Measurements from ENCODE around the gene NOVA2. TPM values are rescaled to one million over a fixed set of nuclear protein-coding genes. Genes with fewer than 3 reads are reported as not detected.

Gene NOVA2
- total and polyA plus RNA-seq, 2 donors (not counting 3 experiments of a cell fraction or from before 2014, with no cell fraction given): 5.6 to 34.2 TPM

GRCh38 chr19:45968626-45969025 is 5.0 kb downstream of the NOVA2 start:
- H3K4me3 ChIP-seq (replicated peaks in 1 of 3; ENCODE audit: insufficient read depth in 1 of 3, low read depth in 1 of 3, low read length in 3 of 3): no peak overlapping the region
- ChIA-PET POLR2A (no interaction called here), CTCF (interaction anchor here (1.1 kb wide), 1 partner anchor 12 kb away, joined by 4 read pairs; no protein-coding TSS in a partner anchor)
- H3K27ac ChIP-seq (ENCODE audit: insufficient read depth, low read depth, low read length): no peak overlapping the region
- no peaks in the 10 kb centered on the region for H3K27me3 ChIP-seq (ENCODE audit: control insufficient read depth in 2 of 2, insufficient read depth in 2 of 2, low read length in 2 of 2)
- H3K79me2 ChIP-seq (ENCODE audit: control insufficient read depth, insufficient read depth, low read length): peaks cover 9% of the 10 kb centered on the region
- H3K9ac ChIP-seq (replicated peaks; ENCODE audit: extremely low read depth, insufficient read depth, low read length): no peak overlapping the region
- DNase-seq (ENCODE audit: low read depth, low spot score) (no peak), FAIRE-seq (no peak)
- intact Hi-C loops (cut with micrococcal nuclease): no loop called here
- no peaks in the 10 kb centered on the region for H3K9me1 ChIP-seq (replicated peaks; ENCODE audit: control insufficient read depth, extremely low read depth, insufficient read depth, low read length)
- H3K36me3 ChIP-seq (ENCODE audit: control insufficient read depth in 2 of 2, extremely low read depth in 1 of 2, insufficient read depth in 2 of 2, low read length in 2 of 2): peaks cover 0 to 7% of the 10 kb centered on the region in 2 experiments
- TF ChIP-seq, protein P1, sequence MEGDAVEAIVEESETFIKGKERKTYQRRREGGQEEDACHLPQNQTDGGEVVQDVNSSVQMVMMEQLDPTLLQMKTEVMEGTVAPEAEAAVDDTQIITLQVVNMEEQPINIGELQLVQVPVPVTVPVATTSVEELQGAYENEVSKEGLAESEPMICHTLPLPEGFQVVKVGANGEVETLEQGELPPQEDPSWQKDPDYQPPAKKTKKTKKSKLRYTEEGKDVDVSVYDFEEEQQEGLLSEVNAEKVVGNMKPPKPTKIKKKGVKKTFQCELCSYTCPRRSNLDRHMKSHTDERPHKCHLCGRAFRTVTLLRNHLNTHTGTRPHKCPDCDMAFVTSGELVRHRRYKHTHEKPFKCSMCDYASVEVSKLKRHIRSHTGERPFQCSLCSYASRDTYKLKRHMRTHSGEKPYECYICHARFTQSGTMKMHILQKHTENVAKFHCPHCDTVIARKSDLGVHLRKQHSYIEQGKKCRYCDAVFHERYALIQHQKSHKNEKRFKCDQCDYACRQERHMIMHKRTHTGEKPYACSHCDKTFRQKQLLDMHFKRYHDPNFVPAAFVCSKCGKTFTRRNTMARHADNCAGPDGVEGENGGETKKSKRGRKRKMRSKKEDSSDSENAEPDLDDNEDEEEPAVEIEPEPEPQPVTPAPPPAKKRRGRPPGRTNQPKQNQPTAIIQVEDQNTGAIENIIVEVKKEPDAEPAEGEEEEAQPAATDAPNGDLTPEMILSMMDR (IDR thresholded peaks at IDR 0.05; ENCODE audit: extremely low read depth in 1 of 2, insufficient read depth in 1 of 2, low read depth in 1 of 2, low read length in 2 of 2): no peak
- no peak for TF ChIP-seq POLR2AphosphoS5 (IDR thresholded peaks at IDR 0.05; ENCODE audit: insufficient read depth, low read depth, low read length)
- TF ChIP-seq, protein P2, sequence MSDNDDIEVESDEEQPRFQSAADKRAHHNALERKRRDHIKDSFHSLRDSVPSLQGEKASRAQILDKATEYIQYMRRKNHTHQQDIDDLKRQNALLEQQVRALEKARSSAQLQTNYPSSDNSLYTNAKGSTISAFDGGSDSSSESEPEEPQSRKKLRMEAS (IDR thresholded peaks at IDR 0.05; ENCODE audit: insufficient read depth, insufficient read length): no peak
- no peak for TF ChIP-seq EZH2 (IDR thresholded peaks at IDR 0.05; ENCODE audit: borderline replicate concordance, low read depth, low read length, severe bottlenecking)
- TF ChIP-seq JUN (IDR thresholded peaks at IDR 0.05; ENCODE audit: borderline replicate concordance, insufficient read depth, insufficient read length, low read depth): no peak
- TF ChIP-seq GATA2 (IDR thresholded peaks at IDR 0.05; ENCODE audit: insufficient read depth, insufficient read length, low read depth, low read length): no peak
- no peak for TF ChIP-seq FOS (IDR thresholded peaks at IDR 0.05; ENCODE audit: borderline replicate concordance, insufficient read depth, low read length)
- TF ChIP-seq POLR2A (IDR thresholded peaks at IDR 0.05; ENCODE audit: low read depth, low read length): no peak
- TF ChIP-seq MYC (IDR thresholded peaks at IDR 0.05; ENCODE audit: low read depth, low read length): no peak
- no TSS peak for BruUV-seq (replicated peaks)
- H4K20me1 ChIP-seq (replicated peaks; ENCODE audit: control insufficient read depth, extremely low read depth, insufficient read depth, low read length): no peaks in the 10 kb centered on the region
- peaks cover 23% of the 10 kb centered on the region for H3K4me1 ChIP-seq (ENCODE audit: control insufficient read depth, extremely low read depth, insufficient read depth, low read length)
- H3K9me3 ChIP-seq (replicated peaks; ENCODE audit: control insufficient read depth, insufficient read depth, low read length): no peaks in the 10 kb centered on the region
- no peak overlapping the region for H3K4me2 ChIP-seq (ENCODE audit: insufficient read depth, low read length)
- H2AFZ ChIP-seq (ENCODE audit: low read depth, low read length): no peak overlapping the region
- dilution Hi-C loops (cut with MboI; ENCODE audit: extremely low pct_ligation_motif_present, low sequenced_read_pairs): no loop called here
